Esophagus squamous epithelium (tissue), 4 donors: ENCODE measurements around the gene DTX3L.

Experiments
- POLR2A ChIP-seq, 4 donors: fragments of 450-650 bp; IDR thresholded peaks; one replicate each; pipeline ENCODE4 v1.6.1; 2017; ENCODE audit warnings: antibody characterized with exemption in 4 of 4, mild to moderate bottlenecking in 4 of 4, moderate library complexity in 3 of 4
- TF ChIP-seq, protein P1 (sequence below), 6 experiments: fragments of 450-650 bp in 4 of 6; fragments of 200-600 bp in 2 of 6; sonication (generic) in 2 of 6; IDR thresholded peaks; one replicate each; pipeline ENCODE4 v1.5.1; 2016 to 2019; ENCODE audit warnings: antibody characterized with exemption in 6 of 6, mild to moderate bottlenecking in 4 of 6, moderate library complexity in 4 of 6

DNA sequence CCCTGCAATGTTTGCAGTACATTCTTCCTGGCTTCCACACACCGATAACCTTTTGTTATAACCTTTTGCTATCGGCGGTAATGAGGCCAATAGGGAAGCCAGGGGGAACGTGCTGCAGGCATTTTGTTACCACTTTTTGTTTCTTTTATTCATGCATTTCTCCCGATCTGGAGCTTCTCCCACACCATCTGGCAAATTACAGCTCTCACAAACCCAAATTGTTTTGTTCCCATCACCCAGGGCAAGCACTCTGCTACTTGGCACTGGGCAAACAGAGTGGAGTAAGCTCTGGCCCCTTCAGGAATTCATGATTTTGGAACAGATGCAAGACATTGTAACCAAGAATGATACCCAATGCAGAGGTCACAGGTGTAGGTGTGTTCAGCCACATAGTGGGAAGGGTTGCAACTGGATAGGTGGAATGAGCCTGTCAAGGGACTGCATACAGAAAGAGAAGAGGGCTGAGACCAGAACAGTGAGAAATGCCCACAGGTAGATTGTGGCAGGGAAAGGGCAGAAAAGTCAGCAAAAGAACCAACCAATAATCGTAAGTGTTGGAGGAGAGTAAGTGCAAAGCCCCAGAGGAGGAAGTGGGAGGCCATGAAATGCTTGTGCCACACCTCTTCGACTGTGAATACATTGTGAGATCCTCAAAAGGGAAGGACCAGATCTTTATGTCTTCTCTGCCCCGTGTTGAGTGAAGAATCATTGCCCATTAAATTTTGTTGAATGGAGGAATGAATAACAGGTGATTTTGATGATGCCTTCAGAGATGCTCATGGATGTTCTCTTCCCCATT is 59.1 kb downstream of the DTX3L start:
- TF ChIP-seq, protein P1, sequence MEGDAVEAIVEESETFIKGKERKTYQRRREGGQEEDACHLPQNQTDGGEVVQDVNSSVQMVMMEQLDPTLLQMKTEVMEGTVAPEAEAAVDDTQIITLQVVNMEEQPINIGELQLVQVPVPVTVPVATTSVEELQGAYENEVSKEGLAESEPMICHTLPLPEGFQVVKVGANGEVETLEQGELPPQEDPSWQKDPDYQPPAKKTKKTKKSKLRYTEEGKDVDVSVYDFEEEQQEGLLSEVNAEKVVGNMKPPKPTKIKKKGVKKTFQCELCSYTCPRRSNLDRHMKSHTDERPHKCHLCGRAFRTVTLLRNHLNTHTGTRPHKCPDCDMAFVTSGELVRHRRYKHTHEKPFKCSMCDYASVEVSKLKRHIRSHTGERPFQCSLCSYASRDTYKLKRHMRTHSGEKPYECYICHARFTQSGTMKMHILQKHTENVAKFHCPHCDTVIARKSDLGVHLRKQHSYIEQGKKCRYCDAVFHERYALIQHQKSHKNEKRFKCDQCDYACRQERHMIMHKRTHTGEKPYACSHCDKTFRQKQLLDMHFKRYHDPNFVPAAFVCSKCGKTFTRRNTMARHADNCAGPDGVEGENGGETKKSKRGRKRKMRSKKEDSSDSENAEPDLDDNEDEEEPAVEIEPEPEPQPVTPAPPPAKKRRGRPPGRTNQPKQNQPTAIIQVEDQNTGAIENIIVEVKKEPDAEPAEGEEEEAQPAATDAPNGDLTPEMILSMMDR (IDR thresholded peaks at IDR 0.05): no peak
- no peak for TF ChIP-seq POLR2A (IDR thresholded peaks at IDR 0.05)
